HepG2 (cell line): ENCODE data around the gene ALPK1. TPM values are rescaled to one million over a fixed set of nuclear protein-coding genes. Genes with fewer than 3 reads are reported as not detected.

Experiments used
- ATAC-seq: fragments of 200-7000 bp; cut with Tn5 transposase; 3 replicates; pipeline ENCODE4 v1.9.1; 2020; ENCODE audit warnings: mild to moderate bottlenecking, moderate library complexity
- BruUV-seq: library from RNA; stranded (reverse); fragments of 400-500 nt; replicated peaks from 2 replicates; lab custom pipeline; 2021; lab: Mats Ljungman, UMichigan
- CTCF ChIA-PET: fragments of 300-600 bp; formaldehyde crosslinking; extraction: SDS; loops from one replicate; lab custom pipeline; 2021; ENCODE audit warnings: low total read pairs, inconsistent platforms, low intra/inter-chr PET ratio; lab: Yijun Ruan, JAX
- POLR2A ChIA-PET: fragments of 350-600 bp; sonication (Branson Sonifier 250); formaldehyde crosslinking; loops from one replicate; lab custom pipeline; 2020; ENCODE audit warnings: antibody characterized with exemption, inconsistent platforms; lab: Yijun Ruan, JAX
- DNase-seq: peaks from one replicate; pipeline ENCODE4 v3.0.0-alpha.2; 2015; ENCODE audit warnings: low spot score
- FAIRE-seq: peaks from 3 replicates; lab custom pipeline; 2011; peaks lifted over from hg19 to GRCh38; lab: Jason Lieb, UNC
- H2AFZ ChIP-seq: one replicate; pipeline ENCODE4 v1.6.1; 2011; ENCODE audit warnings: low read length, inconsistent platforms
- H3K27ac ChIP-seq: fragments of 300-600 bp; 3 replicates; pipeline ENCODE4 v1.8.0; 2011; ENCODE audit warnings: mixed run types, mild to moderate bottlenecking, mixed read lengths, low read length, inconsistent platforms; ENCODE audit not compliant: insufficient read depth; ENCODE audit errors: extremely low read length
- H3K27me3 ChIP-seq, 2 experiments: fragments of 200-600 bp in 1 of 2; 2 replicates in 1 of 2; 3 replicates in 1 of 2; pipeline versions ENCODE4 v1.6.0 to v1.8.0; 2011; ENCODE audit warnings: low read length in 2 of 2, mild to moderate bottlenecking in 2 of 2, moderate library complexity in 2 of 2, inconsistent platforms in 1 of 2; ENCODE audit not compliant: insufficient read depth in 2 of 2, control insufficient read depth in 1 of 2
- H3K36me3 ChIP-seq, 2 experiments: fragments of 200-600 bp in 1 of 2; replicated peaks in 1 of 2; 2 replicates in 1 of 2; 3 replicates in 1 of 2; pipeline versions ENCODE4 v1.5.1 to v1.8.0; 2011; ENCODE audit warnings: low read length in 2 of 2, inconsistent platforms in 1 of 2; ENCODE audit not compliant: insufficient read depth in 2 of 2, control insufficient read depth in 1 of 2
- H3K4me1 ChIP-seq: 2 replicates; pipeline ENCODE4 v1.5.1; 2012; ENCODE audit warnings: low read length, inconsistent platforms; ENCODE audit not compliant: insufficient read depth
- H3K4me2 ChIP-seq: 2 replicates; pipeline ENCODE4 v1.6.0; 2011; ENCODE audit warnings: low read depth, low read length, inconsistent platforms
- H3K4me3 ChIP-seq, 3 experiments: fragments of 200-600 bp in 1 of 3; sonication (generic), shearing (Covaris generic) in 1 of 3; replicated peaks in 1 of 3; 2 replicates each; pipeline ENCODE4 v1.5.1; 2011 to 2016; ENCODE audit warnings: low read length in 3 of 3, inconsistent platforms in 2 of 3, low read depth in 2 of 3, mild to moderate bottlenecking in 2 of 3, control low read depth in 1 of 3, mixed read lengths in 1 of 3; ENCODE audit not compliant: insufficient read depth in 1 of 3
- H3K79me2 ChIP-seq: one replicate; pipeline ENCODE4 v1.6.1; 2011; ENCODE audit warnings: low read length, inconsistent platforms; ENCODE audit not compliant: insufficient read depth
- H3K9ac ChIP-seq: 2 replicates; pipeline ENCODE4 v1.6.0; 2011; ENCODE audit warnings: mild to moderate bottlenecking, low read depth, low read length, inconsistent platforms; ENCODE audit not compliant: insufficient read depth
- H3K9me3 ChIP-seq: 2 replicates; pipeline ENCODE4 v1.5.1; 2012; ENCODE audit warnings: mild to moderate bottlenecking, low read length
- H4K20me1 ChIP-seq: 2 replicates; pipeline ENCODE4 v1.6.0; 2011; ENCODE audit warnings: inconsistent platforms, mild to moderate bottlenecking, low read length, moderate library complexity; ENCODE audit not compliant: insufficient read depth
- FOSL2 ChIP-seq: sonication (generic); formaldehyde crosslinking; IDR thresholded peaks from 2 replicates; pipeline ENCODE4 v1.4.0; 2020; ENCODE audit warnings: missing genetic modification reagents
- FOXA1 ChIP-seq, 2 experiments: fragments of 450-650 bp in 1 of 2; sonication (generic) in 1 of 2; formaldehyde crosslinking in 1 of 2; IDR thresholded peaks; 2 replicates each; pipeline versions ENCODE4 v1.4.0 to v1.6.1; 2016 to 2020; ENCODE audit warnings: missing genetic modification reagents in 1 of 2
- FOXC1 ChIP-seq: sonication (generic); formaldehyde crosslinking; IDR thresholded peaks from 2 replicates; pipeline ENCODE4 v1.8.0; 2022; ENCODE audit warnings: mild to moderate bottlenecking, missing genetic modification reagents, borderline replicate concordance
- GTF3A ChIP-seq: sonication (generic); formaldehyde crosslinking; conservative IDR thresholded peaks from 2 replicates; pipeline ENCODE4 v1.4.0; 2020; ENCODE audit warnings: mild to moderate bottlenecking, missing genetic modification reagents
- KLF12 ChIP-seq: sonication (generic); formaldehyde crosslinking; IDR thresholded peaks from 2 replicates; pipeline ENCODE4 v1.4.0; 2020; ENCODE audit warnings: missing genetic modification reagents, borderline replicate concordance
- KLF13 ChIP-seq: sonication (generic); formaldehyde crosslinking; IDR thresholded peaks from 2 replicates; pipeline ENCODE4 v1.4.0; 2020; ENCODE audit warnings: mild to moderate bottlenecking, missing genetic modification reagents
- NR2F1 ChIP-seq, 2 experiments: fragments of 450-650 bp in 1 of 2; formaldehyde crosslinking in 1 of 2; IDR thresholded peaks; 2 replicates each; pipeline versions ENCODE4 v1.5.0 to v1.6.1; 2016 to 2020; ENCODE audit warnings: mild to moderate bottlenecking in 1 of 2, missing compliant biosample characterization in 1 of 2, missing genetic modification reagents in 1 of 2, moderate library complexity in 1 of 2
- PPARG ChIP-seq: conservative IDR thresholded peaks from 2 replicates; pipeline ENCODE4 v1.6.1; 2016; ENCODE audit warnings: missing biosample characterization, missing genetic modification reagents
- PRPF4 ChIP-seq: fragments of 200-400 bp; formaldehyde crosslinking; IDR thresholded peaks from 2 replicates; pipeline ENCODE4 v1.6.1; 2016; ENCODE audit warnings: low read length, low read depth; ENCODE audit not compliant: poor library complexity, severe bottlenecking
- SPEN ChIP-seq: sonication (generic); formaldehyde crosslinking; IDR thresholded peaks from 2 replicates; pipeline ENCODE4 v1.5.1; 2020; ENCODE audit warnings: low read depth, mild to moderate bottlenecking, missing genetic modification reagents
- ZFYVE20 ChIP-seq: sonication (generic); formaldehyde crosslinking; IDR thresholded peaks from 2 replicates; pipeline ENCODE4 v1.8.0; 2023; ENCODE audit warnings: low read depth, mild to moderate bottlenecking, moderate library complexity, missing genetic modification reagents, borderline replicate concordance
- ZNF598 ChIP-seq: sonication (generic); formaldehyde crosslinking; IDR thresholded peaks from 2 replicates; pipeline ENCODE4 v1.5.1; 2020; ENCODE audit warnings: mild to moderate bottlenecking, missing genetic modification reagents, borderline replicate concordance
- ZNF615 ChIP-seq: sonication (generic); formaldehyde crosslinking; IDR thresholded peaks from 2 replicates; pipeline ENCODE4 v1.5.0; 2020; ENCODE audit warnings: mild to moderate bottlenecking, missing genetic modification reagents, borderline replicate concordance
- ZNF619 ChIP-seq: sonication (generic); formaldehyde crosslinking; IDR thresholded peaks from 2 replicates; pipeline ENCODE4 v1.4.0; 2020; ENCODE audit warnings: mild to moderate bottlenecking, missing genetic modification reagents
- WGBS: methylation state at CpG from one replicate; pipeline ENCODE4 v1.1.6; 2017; ENCODE audit warnings: low lambda C conversion rate; 5-methylcytosine and 5-hydroxymethylcytosine counted together
- in situ Hi-C: cut with HindIII; loops from 2 replicates; pipeline ENCODE4 v1.10.0; 2017; ENCODE audit warnings: low pct_unique_long_range_greater_than_20kb; ENCODE audit not compliant: extremely low pct_ligation_motif_present
- intact Hi-C: fragments of 100-400 bp; cut with micrococcal nuclease; formaldehyde crosslinking; loops from one replicate; pipeline ENCODE4 v1.10.0; 2022; ENCODE audit not compliant: unreplicated experiment
- polyA plus RNA-seq, 8 experiments: library from polyadenylated mRNA; depleted of rRNA in 3 of 8; stranded (reverse) in 7 of 8; unstranded in 1 of 8; fragments of >200 nt; fragmentation: Illumina TruSeq in 4 of 8; extraction: Trizol in 4 of 8; gene quantifications; 2 replicates each; pipeline versions ENCODE4 v1.2.1 to v1.2.3, GENCODE V29; 2011 to 2016; ENCODE audit warnings: low read depth in 4 of 8, missing spikeins in 1 of 8, mixed read lengths in 1 of 8; ENCODE audit not compliant: insufficient read depth in 1 of 8
- total RNA-seq, 5 experiments: library from RNA; depleted of rRNA; stranded (reverse); fragments of >200 nt; fragmentation: Illumina TruSeq; extraction: Trizol; gene quantifications; 2 replicates each; pipeline ENCODE4 v1.2.3, GENCODE V29; 2016; ENCODE audit warnings: low read depth in 1 of 5
- TF ChIP-seq, protein P1 (sequence below): IDR thresholded peaks from 2 replicates; pipeline ENCODE4 v1.6.1; 2016; ENCODE audit warnings: low read depth
- TF ChIP-seq, protein P2 (sequence below): IDR thresholded peaks from 2 replicates; pipeline ENCODE4 v1.6.1; 2016; ENCODE audit warnings: mild to moderate bottlenecking
- TF ChIP-seq, protein P3 (sequence below): sonication (generic); formaldehyde crosslinking; IDR thresholded peaks from 2 replicates; pipeline ENCODE4 v1.4.0; 2020; ENCODE audit warnings: missing genetic modification reagents
- TF ChIP-seq, protein P4 (sequence below): sonication (generic); formaldehyde crosslinking; IDR thresholded peaks from 2 replicates; pipeline ENCODE4 v1.9.0; 2021; ENCODE audit warnings: missing genetic modification reagents, borderline replicate concordance

Gene ALPK1
- total and polyA plus RNA-seq, 2 of the 13 experiments (the other 11 are each of a cell fraction or from before 2014, with no cell fraction given): 0.61 to 1.3 TPM

DNA sequence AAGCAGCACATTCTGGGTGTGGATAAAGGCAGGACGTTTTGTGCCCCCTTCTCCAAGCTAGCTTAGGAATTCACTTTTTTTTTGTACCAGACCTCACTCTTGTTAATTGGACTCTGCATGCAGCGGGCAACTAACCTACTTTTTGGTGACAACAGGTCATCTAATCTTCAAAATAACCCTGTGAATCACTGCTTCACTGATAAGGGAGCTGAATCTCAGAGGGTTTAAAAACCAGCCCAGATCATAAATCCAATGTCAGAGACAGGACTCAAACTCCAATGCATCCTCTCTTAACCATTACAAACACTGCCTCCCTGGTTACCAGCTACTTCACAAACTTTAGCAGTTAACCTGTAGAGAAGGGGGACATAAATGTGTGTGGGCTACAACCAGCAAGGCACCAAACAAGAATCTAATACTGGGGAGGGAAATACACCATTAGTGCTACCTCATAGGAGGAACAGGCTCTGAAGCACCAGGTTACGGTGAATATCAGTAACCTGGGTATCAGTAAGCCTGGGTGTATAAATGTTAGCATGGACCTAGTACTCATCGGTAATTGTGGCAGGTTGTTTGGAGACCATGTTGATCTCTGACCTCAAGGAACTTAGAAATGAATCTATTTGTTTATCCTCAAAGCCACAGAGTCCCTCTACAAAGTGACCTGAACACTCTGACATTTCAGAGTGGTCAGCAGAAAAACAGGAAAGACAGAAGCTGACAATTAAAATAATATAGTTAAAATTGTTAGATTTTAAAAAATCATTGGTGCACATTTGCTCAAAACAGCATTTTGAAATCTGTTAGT lies 14.1 kb upstream of the ALPK1 start:
- peak; percentile 73 for DNase-seq
- whole genome bisulfite sequencing: 40% methylated on average over 4 of the region's 4 CpGs
- POLR2A ChIA-PET: interaction anchor here (2.6 kb wide), 1 partner anchor 51 kb away, joined by 8 read pairs; the partner anchor contains the start of gene AP1AR
- FAIRE-seq: peak; percentile 49
- Histone ChIP-seq H3K4me3 (peak overlapping the region in 2 of 3 experiments; percentile 38 to 56; a peak in 1 of 6 replicates), H3K79me2 (no peaks in the 10 kb centered on the region), H3K9ac (no peak overlapping the region), H3K27me3 (no peaks in the 10 kb centered on the region; a peak in 2 of 5 replicates), H2AFZ (no peak overlapping the region), H4K20me1 (no peaks in the 10 kb centered on the region), H3K9me3 (no peaks in the 10 kb centered on the region), H3K4me1 (peaks cover 64% of the 10 kb centered on the region), H3K4me2 (peak overlapping the region; percentile 80), H3K36me3 (no peaks in the 10 kb centered on the region), H3K27ac (peak overlapping the region; percentile 56)
- in situ Hi-C loops (no loop called here), intact Hi-C loops (no loop called here)
- BruUV-seq: no TSS peak
- peak; percentile 62 for ATAC-seq
- CTCF ChIA-PET: no interaction called here
- peak; percentile 50 to 88; a peak in 3 of 4 replicates for TF ChIP-seq NR2F1 (CRISPR knock-in tag; IDR thresholded peaks at IDR 0.05)
- TF ChIP-seq FOSL2: 0 out of 2 replicates have a peak, but pooled peaks have one; percentile 6
- TF ChIP-seq, protein P1, sequence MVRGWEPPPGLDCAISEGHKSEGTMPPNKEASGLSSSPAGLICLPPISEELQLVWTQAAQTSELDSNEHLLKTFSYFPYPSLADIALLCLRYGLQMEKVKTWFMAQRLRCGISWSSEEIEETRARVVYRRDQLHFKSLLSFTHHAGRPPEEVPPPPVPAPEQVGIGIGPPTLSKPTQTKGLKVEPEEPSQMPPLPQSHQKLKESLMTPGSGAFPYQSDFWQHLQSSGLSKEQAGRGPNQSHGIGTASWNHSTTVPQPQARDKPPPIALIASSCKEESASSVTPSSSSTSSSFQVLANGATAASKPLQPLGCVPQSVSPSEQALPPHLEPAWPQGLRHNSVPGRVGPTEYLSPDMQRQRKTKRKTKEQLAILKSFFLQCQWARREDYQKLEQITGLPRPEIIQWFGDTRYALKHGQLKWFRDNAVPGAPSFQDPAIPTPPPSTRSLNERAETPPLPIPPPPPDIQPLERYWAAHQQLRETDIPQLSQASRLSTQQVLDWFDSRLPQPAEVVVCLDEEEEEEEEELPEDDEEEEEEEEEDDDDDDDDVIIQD: peak; percentile 59; the same call in 1 of the 2 replicates
- no peak for TF ChIP-seq FOXC1 (CRISPR knock-in tag)
- no peak for TF ChIP-seq PPARG
- no peak for TF ChIP-seq ZNF615 (CRISPR knock-in tag)
- no peak for TF ChIP-seq ZFYVE20
- TF ChIP-seq, protein P2, sequence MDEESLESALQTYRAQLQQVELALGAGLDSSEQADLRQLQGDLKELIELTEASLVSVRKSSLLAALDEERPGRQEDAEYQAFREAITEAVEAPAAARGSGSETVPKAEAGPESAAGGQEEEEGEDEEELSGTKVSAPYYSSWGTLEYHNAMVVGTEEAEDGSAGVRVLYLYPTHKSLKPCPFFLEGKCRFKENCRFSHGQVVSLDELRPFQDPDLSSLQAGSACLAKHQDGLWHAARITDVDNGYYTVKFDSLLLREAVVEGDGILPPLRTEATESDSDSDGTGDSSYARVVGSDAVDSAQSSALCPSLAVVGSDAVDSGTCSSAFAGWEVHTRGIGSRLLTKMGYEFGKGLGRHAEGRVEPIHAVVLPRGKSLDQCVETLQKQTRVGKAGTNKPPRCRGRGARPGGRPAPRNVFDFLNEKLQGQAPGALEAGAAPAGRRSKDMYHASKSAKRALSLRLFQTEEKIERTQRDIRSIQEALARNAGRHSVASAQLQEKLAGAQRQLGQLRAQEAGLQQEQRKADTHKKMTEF: no peak
- no peak for TF ChIP-seq GTF3A (CRISPR knock-in tag)
- no peak for TF ChIP-seq FOXA1 (IDR thresholded peaks at IDR 0.05)
- TF ChIP-seq FOXA1 (CRISPR knock-in tag; IDR thresholded peaks at IDR 0.05): peak; percentile 50; the same call in 1 of the 2 replicates
- no peak for TF ChIP-seq ZNF598 (CRISPR knock-in tag)
- TF ChIP-seq KLF12 (CRISPR knock-in tag): no peak
- TF ChIP-seq SPEN (CRISPR knock-in tag): no peak
- TF ChIP-seq, protein P3, sequence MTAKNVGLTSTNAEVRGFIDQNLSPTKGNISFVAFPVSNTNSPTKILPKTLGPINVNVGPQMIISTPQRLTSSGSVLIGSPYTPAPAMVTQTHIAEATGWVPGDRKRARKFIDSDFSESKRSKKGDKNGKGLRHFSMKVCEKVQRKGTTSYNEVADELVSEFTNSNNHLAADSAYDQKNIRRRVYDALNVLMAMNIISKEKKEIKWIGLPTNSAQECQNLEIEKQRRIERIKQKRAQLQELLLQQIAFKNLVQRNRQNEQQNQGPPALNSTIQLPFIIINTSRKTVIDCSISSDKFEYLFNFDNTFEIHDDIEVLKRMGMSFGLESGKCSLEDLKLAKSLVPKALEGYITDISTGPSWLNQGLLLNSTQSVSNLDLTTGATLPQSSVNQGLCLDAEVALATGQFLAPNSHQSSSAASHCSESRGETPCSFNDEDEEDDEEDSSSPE (CRISPR knock-in tag): 0 out of 2 replicates have a peak, but pooled peaks have one; percentile 14
- TF ChIP-seq PRPF4: no peak
- no peak for TF ChIP-seq ZNF619 (CRISPR knock-in tag)
- no peak for TF ChIP-seq KLF13 (CRISPR knock-in tag)
- TF ChIP-seq, protein P4, sequence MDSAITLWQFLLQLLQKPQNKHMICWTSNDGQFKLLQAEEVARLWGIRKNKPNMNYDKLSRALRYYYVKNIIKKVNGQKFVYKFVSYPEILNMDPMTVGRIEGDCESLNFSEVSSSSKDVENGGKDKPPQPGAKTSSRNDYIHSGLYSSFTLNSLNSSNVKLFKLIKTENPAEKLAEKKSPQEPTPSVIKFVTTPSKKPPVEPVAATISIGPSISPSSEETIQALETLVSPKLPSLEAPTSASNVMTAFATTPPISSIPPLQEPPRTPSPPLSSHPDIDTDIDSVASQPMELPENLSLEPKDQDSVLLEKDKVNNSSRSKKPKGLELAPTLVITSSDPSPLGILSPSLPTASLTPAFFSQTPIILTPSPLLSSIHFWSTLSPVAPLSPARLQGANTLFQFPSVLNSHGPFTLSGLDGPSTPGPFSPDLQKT (CRISPR knock-in tag): no peak
